Endothelial cell (in vitro differentiated cells): Measurements from ENCODE around the gene TFRC. TPM values are rescaled to one million over a fixed set of nuclear protein-coding genes. Genes with fewer than 3 reads are reported as not detected.
"Not testable (repeated sequence)": the region's sequence is repeated elsewhere in the genome, so short reads cannot be mapped to it uniquely, and the experiment has no call there.

Source experiments
- DNase-seq: peaks from one replicate; pipeline ENCODE4 v3.0.0; 2021; ENCODE audit warnings: low spot score
- H3K27ac Mint-ChIP-seq: one replicate; pipeline ENCODE4 v1.8.0; 2021; ENCODE audit warnings: mixed read lengths, inconsistent platforms; ENCODE audit not compliant: unreplicated experiment
- H3K27me3 Mint-ChIP-seq: one replicate; pipeline ENCODE4 v1.8.0; 2021; ENCODE audit warnings: mild to moderate bottlenecking, moderate library complexity, mixed read lengths, inconsistent platforms; ENCODE audit not compliant: unreplicated experiment
- H3K36me3 Mint-ChIP-seq: one replicate; pipeline ENCODE4 v1.8.0; 2021; ENCODE audit warnings: mild to moderate bottlenecking, low read depth, mixed read lengths, inconsistent platforms; ENCODE audit not compliant: unreplicated experiment
- H3K4me1 Mint-ChIP-seq: one replicate; pipeline ENCODE4 v1.8.0; 2021; ENCODE audit warnings: mild to moderate bottlenecking, mixed read lengths, inconsistent platforms; ENCODE audit not compliant: unreplicated experiment
- H3K4me3 Mint-ChIP-seq: one replicate; pipeline ENCODE4 v1.8.0; 2021; ENCODE audit warnings: mild to moderate bottlenecking, mixed read lengths, inconsistent platforms; ENCODE audit not compliant: unreplicated experiment
- H3K9me3 Mint-ChIP-seq: one replicate; pipeline ENCODE4 v1.8.0; 2021; ENCODE audit warnings: mixed read lengths, inconsistent platforms; ENCODE audit not compliant: unreplicated experiment
- total RNA-seq: library from RNA; stranded (reverse); fragmentation: NEBNext Ultra II Directional; extraction: Animal tissue kit (Norgen Biotek cat#: 25700); gene quantifications from one replicate; pipeline ENCODE4 v1.2.1, GENCODE V29; 2021; ENCODE audit not compliant: unreplicated experiment
- TF ChIP-seq, protein P1 (sequence below): fragments of 200-600 bp; sonication (generic); IDR thresholded peaks from one replicate; pipeline ENCODE4 v1.5.0; 2021; ENCODE audit warnings: antibody characterized with exemption; ENCODE audit not compliant: unreplicated experiment

Gene TFRC
- total RNA-seq, 1 donor from 2014 or later: 23.5 TPM

DNA sequence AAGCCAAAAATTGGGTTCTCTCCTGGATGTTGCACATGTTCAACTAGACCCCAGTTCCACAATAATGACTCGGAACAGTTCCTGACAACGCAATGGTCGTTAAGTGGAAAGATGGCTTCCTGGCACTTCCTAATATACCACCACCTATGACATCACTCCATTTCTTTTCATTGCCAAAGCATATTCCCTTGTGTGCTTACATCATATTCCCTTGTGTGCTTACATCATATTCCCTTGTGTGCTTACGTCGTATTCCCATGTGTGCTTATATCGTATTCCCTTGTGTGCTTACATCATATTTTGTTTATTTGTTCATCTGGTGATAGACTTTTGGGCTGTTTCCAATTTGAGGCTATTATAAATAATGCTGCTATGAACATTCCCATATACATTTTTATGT, 39.2 kb downstream of the TFRC start:
- Mint-ChIP-seq H3K4me1 (no peaks in the 10 kb centered on the region), H3K27ac (no peak overlapping the region), H3K36me3 (peaks cover 2% of the 10 kb centered on the region), H3K9me3 (no peaks in the 10 kb centered on the region), H3K27me3 (no peaks in the 10 kb centered on the region), H3K4me3 (no peak overlapping the region)
- DNase-seq: no peak
- TF ChIP-seq, protein P1, sequence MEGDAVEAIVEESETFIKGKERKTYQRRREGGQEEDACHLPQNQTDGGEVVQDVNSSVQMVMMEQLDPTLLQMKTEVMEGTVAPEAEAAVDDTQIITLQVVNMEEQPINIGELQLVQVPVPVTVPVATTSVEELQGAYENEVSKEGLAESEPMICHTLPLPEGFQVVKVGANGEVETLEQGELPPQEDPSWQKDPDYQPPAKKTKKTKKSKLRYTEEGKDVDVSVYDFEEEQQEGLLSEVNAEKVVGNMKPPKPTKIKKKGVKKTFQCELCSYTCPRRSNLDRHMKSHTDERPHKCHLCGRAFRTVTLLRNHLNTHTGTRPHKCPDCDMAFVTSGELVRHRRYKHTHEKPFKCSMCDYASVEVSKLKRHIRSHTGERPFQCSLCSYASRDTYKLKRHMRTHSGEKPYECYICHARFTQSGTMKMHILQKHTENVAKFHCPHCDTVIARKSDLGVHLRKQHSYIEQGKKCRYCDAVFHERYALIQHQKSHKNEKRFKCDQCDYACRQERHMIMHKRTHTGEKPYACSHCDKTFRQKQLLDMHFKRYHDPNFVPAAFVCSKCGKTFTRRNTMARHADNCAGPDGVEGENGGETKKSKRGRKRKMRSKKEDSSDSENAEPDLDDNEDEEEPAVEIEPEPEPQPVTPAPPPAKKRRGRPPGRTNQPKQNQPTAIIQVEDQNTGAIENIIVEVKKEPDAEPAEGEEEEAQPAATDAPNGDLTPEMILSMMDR: no peak

DNA sequence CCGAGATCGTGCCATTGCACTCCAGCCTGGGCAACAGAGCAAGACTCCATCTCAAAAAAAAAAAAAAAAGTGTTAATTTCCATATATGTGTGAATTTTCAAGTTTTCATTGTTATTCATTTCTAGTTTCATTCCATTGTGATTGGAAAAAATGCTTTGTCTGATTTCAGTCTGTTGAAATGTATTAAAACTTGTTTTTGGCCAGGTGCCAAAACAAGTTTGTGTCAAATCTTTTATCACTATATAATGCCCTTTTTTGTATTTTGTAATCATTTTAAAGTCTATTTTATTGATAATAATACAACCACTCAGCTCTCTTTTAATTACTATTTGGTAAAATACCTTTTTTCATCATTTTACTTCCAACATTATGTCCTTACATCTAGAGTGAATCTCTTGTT, 42.5 kb downstream of the TFRC start:
- TF ChIP-seq, protein P1: no peak
- no peaks in the 10 kb centered on the region for H3K9me3 Mint-ChIP-seq
- no peak overlapping the region for H3K27ac Mint-ChIP-seq
- no peaks in the 10 kb centered on the region for H3K27me3 Mint-ChIP-seq
- no peak for DNase-seq
- H3K4me3 Mint-ChIP-seq: no peak overlapping the region
- no peaks in the 10 kb centered on the region for H3K4me1 Mint-ChIP-seq
- H3K36me3 Mint-ChIP-seq: no peaks in the 10 kb centered on the region

DNA sequence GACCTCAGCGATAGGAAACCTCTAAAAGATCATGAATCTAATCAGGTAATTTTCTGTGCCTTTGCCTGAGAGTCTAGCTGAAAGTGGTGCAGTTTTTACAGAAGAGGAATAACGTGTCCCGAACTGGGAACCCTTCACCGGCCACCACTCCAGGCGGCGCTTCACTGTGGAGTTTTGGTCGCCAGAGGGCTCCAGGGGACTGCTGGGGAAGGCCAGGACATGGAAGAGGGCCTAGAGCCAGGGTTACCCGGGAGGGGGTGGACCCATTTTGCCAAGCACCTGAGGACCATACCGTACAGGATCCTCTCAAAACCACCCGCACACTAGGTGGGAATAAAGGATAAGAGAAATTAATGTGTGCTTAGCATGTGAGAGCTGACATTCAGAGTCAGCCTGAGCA, 55.8 kb downstream of the TFRC start:
- H3K4me1 Mint-ChIP-seq, H3K36me3 Mint-ChIP-seq, H3K4me3 Mint-ChIP-seq, H3K27ac Mint-ChIP-seq, H3K9me3 Mint-ChIP-seq, H3K27me3 Mint-ChIP-seq: not testable (repeated sequence)
- DNase-seq: peak; percentile 64

DNA sequence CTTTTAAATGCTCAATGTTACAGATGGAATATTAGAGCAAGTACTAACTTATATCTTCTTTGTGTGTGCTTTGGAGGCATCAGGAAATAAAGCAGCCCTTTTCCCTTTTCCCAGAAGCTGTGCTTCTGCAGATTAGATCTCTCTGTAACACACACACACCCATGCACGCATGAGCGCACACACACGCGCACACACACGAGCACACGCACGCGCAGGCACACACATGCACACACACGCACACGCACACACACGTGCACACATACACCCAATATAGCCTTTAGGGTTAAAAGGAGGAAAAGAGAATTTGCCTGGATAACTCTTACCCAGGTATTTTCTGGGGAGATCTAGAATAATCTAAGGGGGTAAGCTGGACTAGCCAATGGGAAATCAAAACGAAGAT, 56.9 kb downstream of the TFRC start:
- DNase-seq: no peak
- TF ChIP-seq, protein P1: no peak
- Mint-ChIP-seq H3K27me3 (no peaks in the 10 kb centered on the region), H3K4me1 (no peaks in the 10 kb centered on the region), H3K9me3 (no peaks in the 10 kb centered on the region), H3K36me3 (no peaks in the 10 kb centered on the region), H3K27ac (no peak overlapping the region), H3K4me3 (no peak overlapping the region)

DNA sequence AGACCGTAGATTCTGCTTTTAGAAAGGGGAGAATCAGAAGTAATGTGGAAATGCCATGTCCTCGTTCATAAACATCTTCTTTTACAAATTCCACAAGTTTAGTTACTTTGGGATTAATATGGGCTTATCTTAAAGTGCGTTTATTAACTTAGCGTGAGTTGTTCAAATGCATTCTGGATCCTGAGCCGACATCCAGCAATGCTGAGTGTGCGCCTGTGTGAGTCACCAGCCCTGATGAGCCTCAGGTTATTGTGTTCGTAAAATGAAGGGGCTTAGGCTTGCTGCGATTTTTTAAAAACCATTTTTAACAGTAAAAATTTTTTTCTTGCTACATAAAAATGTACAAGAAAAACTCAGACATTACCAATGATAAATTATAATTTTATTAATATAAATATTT, 57.9 kb downstream of the TFRC start:
- no peaks in the 10 kb centered on the region for H3K27me3 Mint-ChIP-seq
- no peaks in the 10 kb centered on the region for H3K4me1 Mint-ChIP-seq
- no peak overlapping the region for H3K27ac Mint-ChIP-seq
- H3K4me3 Mint-ChIP-seq: no peak overlapping the region
- no peaks in the 10 kb centered on the region for H3K9me3 Mint-ChIP-seq
- no peaks in the 10 kb centered on the region for H3K36me3 Mint-ChIP-seq
- TF ChIP-seq, protein P1: no peak
- no peak for DNase-seq

DNA sequence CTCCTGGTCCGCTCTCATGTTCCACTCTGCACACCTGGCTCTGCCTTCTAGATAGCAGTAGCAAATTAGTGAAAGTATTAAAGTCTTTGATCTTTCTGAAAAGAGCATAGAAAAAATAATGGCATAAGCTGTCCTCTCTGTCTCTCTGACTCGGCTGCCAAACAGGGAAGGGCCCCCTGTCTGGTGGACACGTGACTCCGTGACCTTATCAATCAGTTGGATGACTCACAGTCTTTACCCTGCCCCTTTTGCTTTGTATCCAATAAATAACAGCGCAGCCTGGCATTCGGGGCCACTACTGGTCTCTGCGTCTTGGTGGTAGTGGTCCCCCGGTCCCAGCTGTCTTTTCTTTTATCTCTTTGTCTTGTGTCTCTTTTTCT, 59.4 kb downstream of the TFRC start:
- not testable (repeated sequence) for H3K27ac Mint-ChIP-seq, H3K4me1 Mint-ChIP-seq, H3K27me3 Mint-ChIP-seq, H3K9me3 Mint-ChIP-seq, DNase-seq, H3K36me3 Mint-ChIP-seq, H3K4me3 Mint-ChIP-seq
